Hepatocyte (in vitro differentiated cells): ENCODE results near the gene TANC1. TPM values are rescaled to one million over a fixed set of nuclear protein-coding genes. Genes with fewer than 3 reads are reported as not detected.

Experiments used
- DNase-seq: peaks from one replicate; pipeline ENCODE4 v3.0.0-alpha.2; 2016; ENCODE audit warnings: low spot score
- H2AFZ ChIP-seq: fragments of 200-600 bp; sonication (generic); 2 replicates; pipeline ENCODE4 v1.6.0; 2016; ENCODE audit warnings: antibody characterized with exemption, mild to moderate bottlenecking
- H3K27ac ChIP-seq: fragments of 200-600 bp; sonication (generic); 2 replicates; pipeline ENCODE4 v1.5.1; 2016; ENCODE audit warnings: mild to moderate bottlenecking
- H3K27me3 ChIP-seq: fragments of 200-600 bp; sonication (generic); 2 replicates; pipeline ENCODE4 v1.6.1; 2016
- H3K36me3 ChIP-seq: fragments of 200-600 bp; sonication (generic); replicated peaks from 2 replicates; pipeline ENCODE4 v1.5.1; 2016; ENCODE audit warnings: low read depth; ENCODE audit not compliant: insufficient read depth
- H3K4me1 ChIP-seq: fragments of 200-600 bp; sonication (generic); 2 replicates; pipeline ENCODE4 v1.5.1; 2016; ENCODE audit warnings: mild to moderate bottlenecking, moderate library complexity; ENCODE audit not compliant: insufficient read depth
- H3K4me2 ChIP-seq: fragments of 200-600 bp; sonication (generic); 2 replicates; pipeline ENCODE4 v1.6.0; 2016
- H3K4me3 ChIP-seq: fragments of 200-600 bp; sonication (generic); 2 replicates; pipeline ENCODE4 v1.5.1; 2016; ENCODE audit warnings: mild to moderate bottlenecking
- H3K79me2 ChIP-seq: fragments of 200-600 bp; sonication (generic); 2 replicates; pipeline ENCODE4 v1.6.0; 2017; ENCODE audit warnings: mild to moderate bottlenecking
- H3K9me2 ChIP-seq: fragments of 200-600 bp; sonication (generic); replicated peaks from 2 replicates; pipeline ENCODE4 v1.6.0; 2017; ENCODE audit warnings: mild to moderate bottlenecking; ENCODE audit not compliant: insufficient read depth
- H3K9me3 ChIP-seq: fragments of 200-600 bp; sonication (generic); 2 replicates; pipeline ENCODE4 v1.5.1; 2016; ENCODE audit warnings: low read depth, mild to moderate bottlenecking
- H4K20me1 ChIP-seq: fragments of 200-600 bp; sonication (generic); 2 replicates; pipeline ENCODE4 v1.6.0; 2016; ENCODE audit warnings: mild to moderate bottlenecking; ENCODE audit not compliant: insufficient read depth, poor library complexity, severe bottlenecking
- CTCF ChIP-seq: fragments of 200-600 bp; sonication (generic); IDR thresholded peaks from 2 replicates; pipeline ENCODE4 v1.5.1; 2016; ENCODE audit warnings: antibody characterized with exemption, mild to moderate bottlenecking; ENCODE audit not compliant: poor library complexity
- EZH2 ChIP-seq: fragments of 200-600 bp; sonication (generic); IDR thresholded peaks from 2 replicates; pipeline ENCODE4 v1.6.1; 2016; ENCODE audit warnings: antibody characterized with exemption, mild to moderate bottlenecking, borderline replicate concordance
- EZH2phosphoT487 ChIP-seq: fragments of 200-600 bp; sonication (generic); IDR thresholded peaks from one replicate; pipeline ENCODE4 v1.6.1; 2018; ENCODE audit warnings: antibody characterized with exemption, mild to moderate bottlenecking, low read depth, moderate library complexity; ENCODE audit not compliant: unreplicated experiment, severe bottlenecking
- WGBS: methylation state at CpG from one replicate; pipeline ENCODE4 v1.1.6; 2016; ENCODE audit warnings: low lambda C conversion rate; ENCODE audit errors: missing lambda C conversion rate; 5-methylcytosine and 5-hydroxymethylcytosine counted together
- microRNA-seq: library from miRNA; unstranded; fragments of <30 nt; microRNA quantifications from one replicate; pipeline ENCODE4, GENCODE V29; 2017
- polyA plus RNA-seq: library from polyadenylated mRNA; unstranded; fragments of >200 nt; fragmentation: Nextera tagmentation; extraction: Ambion mirVana; gene quantifications from 2 replicates; pipeline ENCODE4 v1.2.1, GENCODE V29; 2016
- small RNA-seq: library from RNA; depleted of rRNA; stranded (forward); fragments of <200 nt; gene quantifications from one replicate; pipeline ENCODE3, GENCODE V24; 2014
- total RNA-seq: library from RNA; depleted of rRNA; stranded (reverse); fragments of >200 nt; gene quantifications from 2 replicates; pipeline ENCODE4 v1.2.3, GENCODE V29; 2014

TANC1 gene
- total and polyA plus RNA-seq, 2 experiments from 2014 or later, result 8.3 to 18.5 TPM

- H2AFZ ChIP-seq, result no peak overlapping the region
- H3K4me1 ChIP-seq, result peaks cover 8% of the 10 kb centered on the region
- TF ChIP-seq EZH2 (no peak), EZH2phosphoT487 (no peak), CTCF (no peak)
- H3K27ac ChIP-seq, result no peak overlapping the region
- no peaks in the 10 kb centered on the region for H3K9me3 ChIP-seq
- WGBS, result 93% methylated on average over 1 of the region's 1 CpG
- no peak overlapping the region for H3K4me2 ChIP-seq
- peaks cover 14% of the 10 kb centered on the region for H3K79me2 ChIP-seq
- no peaks in the 10 kb centered on the region for H3K9me2 ChIP-seq
- no peaks in the 10 kb centered on the region for H3K27me3 ChIP-seq
- DNase-seq, result no peak
- H4K20me1 ChIP-seq, result no peaks in the 10 kb centered on the region
- H3K36me3 ChIP-seq, result no peaks in the 10 kb centered on the region
- no peak overlapping the region for H3K4me3 ChIP-seq
These were observed 306.7 kb downstream of the TANC1 start for GRCh38 chr2:159275111-159275510.

- H3K4me2 ChIP-seq, result no peak overlapping the region
- no peak overlapping the region for H2AFZ ChIP-seq
- 100% methylated on average over 2 of the region's 2 CpGs for WGBS
- H3K27me3 ChIP-seq, result no peaks in the 10 kb centered on the region
- no peaks in the 10 kb centered on the region for H4K20me1 ChIP-seq
- peaks cover 34% of the 10 kb centered on the region for H3K79me2 ChIP-seq
- no peaks in the 10 kb centered on the region for H3K9me3 ChIP-seq
- no peak for TF ChIP-seq EZH2phosphoT487
- TF ChIP-seq EZH2, result no peak
- TF ChIP-seq CTCF, result no peak
- DNase-seq, result no peak
- H3K36me3 ChIP-seq, result no peaks in the 10 kb centered on the region
- no peak overlapping the region for H3K4me3 ChIP-seq
- no peaks in the 10 kb centered on the region for H3K4me1 ChIP-seq
- no peaks in the 10 kb centered on the region for H3K9me2 ChIP-seq
- no peak overlapping the region for H3K27ac ChIP-seq
These were observed 311.3 kb downstream of the TANC1 start for GRCh38 chr2:159279700-159280099.

GRCh38 chr2:159281002-159281401 is 312.6 kb downstream of the TANC1 start:
- H3K79me2 ChIP-seq, result peaks cover 44% of the 10 kb centered on the region

More at GRCh38 chr2:159281002-159281401, 312.6 kb downstream of the TANC1 start:
- Histone ChIP-seq H3K4me3 (no peak overlapping the region), H3K27ac (no peak overlapping the region), H3K4me2 (no peak overlapping the region), H3K4me1 (peaks cover 5% of the 10 kb centered on the region), H3K27me3 (no peaks in the 10 kb centered on the region), H3K36me3 (no peaks in the 10 kb centered on the region), H2AFZ (no peak overlapping the region), H3K9me2 (no peaks in the 10 kb centered on the region), H4K20me1 (no peaks in the 10 kb centered on the region), H3K9me3 (no peaks in the 10 kb centered on the region)
- no peak for DNase-seq
- no peak for TF ChIP-seq EZH2
- no peak for TF ChIP-seq EZH2phosphoT487
- no peak for TF ChIP-seq CTCF
- 97% methylated on average over 6 of the region's 6 CpGs for WGBS

Small RNAs within 50 kb of the gene (microRNA-seq; reads per million reads assigned to microRNA genes)
- not detected for gene MIR6888

Small RNAs within 50 kb of the gene (small RNA-seq; reads per million reads assigned to genes)
- gene MIR6888 (not detected), gene RNU2-21P (not detected), gene RNU6-580P (not detected)

Other genes with a start within 250 kb of the TANC1 start
- gene DAPL1, start 173.3 kb upstream of the TANC1 start, total RNA-seq, result not detected in 2 replicates
- not detected in 2 replicates for gene DAPL1, start 173.3 kb upstream of the TANC1 start, polyA plus RNA-seq